ENCODE measurements around the gene CRYL1. TPM values are rescaled to one million over a fixed set of nuclear protein-coding genes. Genes with fewer than 3 reads are reported as not detected.

Gene CRYL1
- total and polyA plus RNA-seq, 9 of the 15 experiments (the other 6 are each of a cell fraction or from before 2014, with no cell fraction given) = 1.0 to 6.9 (median 2.4) TPM

DNA sequence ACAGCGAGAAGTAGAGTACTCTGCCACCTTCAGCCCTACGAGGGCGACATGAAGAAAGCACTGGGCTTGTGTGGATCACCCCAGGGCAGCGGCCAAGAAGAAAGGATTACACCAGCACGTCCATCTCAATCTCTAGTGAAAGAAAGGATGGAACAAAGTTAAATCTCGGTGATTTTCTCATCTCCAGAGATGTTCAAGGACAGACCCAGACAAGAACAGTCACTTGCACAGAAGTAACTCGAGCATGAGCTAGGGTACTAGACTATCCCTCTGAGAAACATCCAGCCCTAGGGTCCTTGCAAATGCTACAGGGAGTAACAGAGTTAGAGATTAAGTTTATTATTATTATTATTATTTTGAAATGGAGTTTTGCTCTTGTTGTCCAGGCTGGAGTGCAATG, 106.7 kb downstream of the CRYL1 start (continued):
- TF ChIP-seq, protein P1, sequence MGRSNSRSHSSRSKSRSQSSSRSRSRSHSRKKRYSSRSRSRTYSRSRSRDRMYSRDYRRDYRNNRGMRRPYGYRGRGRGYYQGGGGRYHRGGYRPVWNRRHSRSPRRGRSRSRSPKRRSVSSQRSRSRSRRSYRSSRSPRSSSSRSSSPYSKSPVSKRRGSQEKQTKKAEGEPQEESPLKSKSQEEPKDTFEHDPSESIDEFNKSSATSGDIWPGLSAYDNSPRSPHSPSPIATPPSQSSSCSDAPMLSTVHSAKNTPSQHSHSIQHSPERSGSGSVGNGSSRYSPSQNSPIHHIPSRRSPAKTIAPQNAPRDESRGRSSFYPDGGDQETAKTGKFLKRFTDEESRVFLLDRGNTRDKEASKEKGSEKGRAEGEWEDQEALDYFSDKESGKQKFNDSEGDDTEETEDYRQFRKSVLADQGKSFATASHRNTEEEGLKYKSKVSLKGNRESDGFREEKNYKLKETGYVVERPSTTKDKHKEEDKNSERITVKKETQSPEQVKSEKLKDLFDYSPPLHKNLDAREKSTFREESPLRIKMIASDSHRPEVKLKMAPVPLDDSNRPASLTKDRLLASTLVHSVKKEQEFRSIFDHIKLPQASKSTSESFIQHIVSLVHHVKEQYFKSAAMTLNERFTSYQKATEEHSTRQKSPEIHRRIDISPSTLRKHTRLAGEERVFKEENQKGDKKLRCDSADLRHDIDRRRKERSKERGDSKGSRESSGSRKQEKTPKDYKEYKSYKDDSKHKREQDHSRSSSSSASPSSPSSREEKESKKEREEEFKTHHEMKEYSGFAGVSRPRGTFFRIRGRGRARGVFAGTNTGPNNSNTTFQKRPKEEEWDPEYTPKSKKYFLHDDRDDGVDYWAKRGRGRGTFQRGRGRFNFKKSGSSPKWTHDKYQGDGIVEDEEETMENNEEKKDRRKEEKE (IDR thresholded peaks at IDR 0.05; ENCODE audit: borderline replicate concordance in 1 of 2, control insufficient read depth in 1 of 2, low read depth in 2 of 2, low read length in 1 of 2) = no peak
- no peak for TF ChIP-seq CEBPB (tag; IDR thresholded peaks at IDR 0.05)
- TF ChIP-seq, protein P2, sequence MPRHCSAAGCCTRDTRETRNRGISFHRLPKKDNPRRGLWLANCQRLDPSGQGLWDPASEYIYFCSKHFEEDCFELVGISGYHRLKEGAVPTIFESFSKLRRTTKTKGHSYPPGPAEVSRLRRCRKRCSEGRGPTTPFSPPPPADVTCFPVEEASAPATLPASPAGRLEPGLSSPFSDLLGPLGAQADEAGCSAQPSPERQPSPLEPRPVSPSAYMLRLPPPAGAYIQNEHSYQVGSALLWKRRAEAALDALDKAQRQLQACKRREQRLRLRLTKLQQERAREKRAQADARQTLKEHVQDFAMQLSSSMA (CRISPR knock-in tag; IDR thresholded peaks at IDR 0.05) = no peak
- no peak for TF ChIP-seq MITF (IDR thresholded peaks at IDR 0.05)
- no peak for TF ChIP-seq TOE1 (IDR thresholded peaks at IDR 0.05; ENCODE audit: borderline replicate concordance)
- TF ChIP-seq TOE1 (CRISPR knock-in tag; IDR thresholded peaks at IDR 0.05; ENCODE audit: borderline replicate concordance, low read depth) = no peak
- no peak for TF ChIP-seq TAF9B (IDR thresholded peaks at IDR 0.05; ENCODE audit: partially characterized antibody)
- TF ChIP-seq SP2 (IDR thresholded peaks at IDR 0.05; ENCODE audit: extremely low read depth, low read depth, low read length, poor library complexity, severe bottlenecking) = no peak
- TF ChIP-seq NONO (IDR thresholded peaks at IDR 0.05; ENCODE audit: low read depth in 2 of 2, low read length in 1 of 2) = no peak

Data from K562 (cell line).